HG02884 (cell line): Measurements from ENCODE around the gene HSFX4.
"Not testable (repeated sequence)": the region's sequence is repeated elsewhere in the genome, so short reads cannot be mapped to it uniquely, and the experiment has no call there.

Source experiments
- ATAC-seq: cut with Tn5 transposase; IDR thresholded peaks from one replicate; pipeline ENCODE4 v1.9.1; 2021; ENCODE audit warnings: mild to moderate bottlenecking, moderate library complexity; ENCODE audit not compliant: unreplicated experiment

Gene HSFX4

GRCh38 chrX:149929400-149929799 is at the start of gene HSFX4:
Gene HSFX4 (plus strand): TSS chrX:149929573. CDS start chrX:149929645, 72 bp downstream.
- ATAC-seq, result not testable (repeated sequence)

- ATAC-seq, result no peak
Measured at GRCh38 chrX:149881081-149881711, 48.2 kb upstream of the HSFX4 start, which contains the start of gene MAGEA8. Gene MAGEA8 (plus strand): TSS chrX:149881183. CDS start chrX:149884273, 3,090 bp downstream.

DNA sequence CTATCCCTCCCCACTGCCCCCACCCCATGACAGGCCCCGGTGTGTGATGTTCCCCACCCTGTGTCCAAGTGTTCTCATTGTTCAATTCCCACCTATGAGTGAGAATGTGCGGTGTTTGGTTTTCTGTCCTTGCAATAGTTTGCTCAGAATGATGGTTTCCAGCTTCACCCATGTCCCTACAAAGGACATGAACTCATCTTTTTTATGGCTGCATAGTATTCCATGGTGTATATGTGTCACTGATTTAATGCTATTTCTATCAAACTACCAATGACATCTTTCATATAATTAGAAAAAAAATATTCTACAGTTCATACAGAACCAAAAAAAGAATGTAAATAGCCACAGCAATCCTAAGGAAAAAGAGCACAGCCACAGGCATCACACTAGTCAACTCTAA is 38.5 kb upstream of the HSFX4 start:
- ATAC-seq, result not testable (repeated sequence)

DNA sequence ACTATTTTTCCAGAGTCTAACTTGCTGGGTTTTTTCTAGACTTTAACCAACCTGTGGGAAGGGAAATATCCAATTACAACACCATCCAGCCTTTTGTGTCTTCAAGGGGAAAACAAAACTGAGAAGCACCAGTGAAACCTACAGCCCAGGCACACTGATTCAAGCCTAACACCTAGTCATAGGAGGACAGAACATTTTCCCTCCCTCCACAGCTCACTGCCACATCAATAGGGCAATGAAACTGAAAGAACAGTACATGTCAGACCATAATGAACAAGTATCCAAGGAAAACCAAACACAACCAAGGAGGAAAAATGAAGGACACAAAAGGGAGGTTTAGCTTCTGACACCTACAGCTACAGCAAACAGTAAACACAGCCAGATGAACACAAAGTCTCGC is 30.8 kb upstream of the HSFX4 start:
- ATAC-seq, result no peak

- peak; percentile 77 for ATAC-seq
Measured at GRCh38 chrX:149903889-149904748, 25.3 kb upstream of the HSFX4 start.

DNA sequence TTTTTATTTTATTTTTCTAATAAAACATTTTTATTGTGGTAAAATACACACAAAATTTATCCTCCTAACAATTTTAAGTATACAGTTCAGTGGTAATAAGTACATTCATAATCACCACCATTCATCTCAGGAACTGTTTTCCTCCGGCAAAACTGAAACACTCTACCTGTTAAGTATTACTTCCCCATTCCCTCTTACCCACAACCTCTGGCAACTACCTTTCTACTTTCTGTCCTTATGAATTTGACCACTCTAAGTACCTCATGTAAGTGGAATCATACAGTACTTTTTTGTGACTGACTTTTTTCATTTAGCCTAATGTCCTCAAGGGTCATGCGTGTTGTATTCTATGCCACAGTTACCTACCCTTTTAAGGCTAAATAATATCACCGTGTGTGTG is 21.1 kb upstream of the HSFX4 start:
- ATAC-seq, result peak; percentile 75

DNA sequence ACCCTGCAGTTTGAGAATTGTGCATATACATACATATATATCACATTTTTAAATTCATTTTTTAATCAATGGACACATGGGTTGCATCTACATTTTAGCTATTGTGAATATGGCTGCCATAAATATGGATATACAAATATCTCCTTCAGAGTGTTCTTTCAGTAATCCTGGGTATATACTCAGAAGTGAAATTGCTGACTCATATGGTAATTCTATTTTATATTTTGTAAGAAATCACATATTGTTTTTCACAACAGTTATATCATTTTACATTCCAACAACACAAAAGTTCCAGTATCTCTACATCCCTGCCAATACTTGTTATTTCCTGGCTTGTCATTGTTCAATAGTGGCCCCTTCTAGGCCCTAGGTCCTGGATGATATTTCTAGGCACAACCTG is 20.6 kb upstream of the HSFX4 start:
- no peak for ATAC-seq

DNA sequence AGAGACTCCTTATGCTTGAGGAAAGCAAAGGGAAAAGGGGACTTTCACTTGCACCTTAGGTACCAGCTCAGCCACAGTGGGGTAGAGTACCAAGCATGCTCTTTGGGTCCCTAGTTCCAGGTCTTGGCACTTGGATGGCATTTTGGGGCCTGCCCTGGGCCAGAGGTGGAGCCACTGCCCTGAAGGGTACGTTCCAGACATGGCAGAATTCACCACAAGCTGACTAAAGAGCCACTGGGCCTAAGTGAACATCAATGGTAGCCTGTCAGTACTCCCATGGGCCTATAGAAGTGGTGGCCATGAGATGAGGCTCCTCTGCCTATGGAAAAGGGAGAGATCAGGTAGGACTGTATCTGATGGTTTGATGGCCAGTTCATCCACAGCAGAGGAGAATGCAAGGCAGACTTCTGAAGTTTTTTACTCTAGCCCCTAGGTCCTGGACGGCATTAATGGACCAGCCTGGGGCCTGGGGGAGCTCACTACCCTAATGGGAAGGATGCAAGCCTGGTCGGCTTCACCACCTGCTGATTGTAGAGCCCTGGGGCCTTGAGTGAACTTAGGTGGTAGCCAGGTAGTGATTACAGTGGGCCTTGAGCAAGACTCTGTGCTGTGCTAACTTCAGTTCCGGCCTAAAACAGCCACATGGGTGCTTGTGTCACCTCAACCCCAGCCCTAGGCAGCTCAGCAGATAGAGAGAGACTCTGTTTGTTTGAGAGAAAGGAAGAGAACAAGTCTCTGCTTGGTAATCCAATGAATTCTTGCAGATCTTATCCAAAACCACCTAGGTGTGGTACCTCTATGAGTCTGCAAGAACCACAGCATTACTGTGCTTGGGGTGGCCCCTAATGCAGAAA is 19.8 kb upstream of the HSFX4 start:
- no peak for ATAC-seq

- ATAC-seq, result no peak
Measured at GRCh38 chrX:149910178-149910695, 19.1 kb upstream of the HSFX4 start.

DNA sequence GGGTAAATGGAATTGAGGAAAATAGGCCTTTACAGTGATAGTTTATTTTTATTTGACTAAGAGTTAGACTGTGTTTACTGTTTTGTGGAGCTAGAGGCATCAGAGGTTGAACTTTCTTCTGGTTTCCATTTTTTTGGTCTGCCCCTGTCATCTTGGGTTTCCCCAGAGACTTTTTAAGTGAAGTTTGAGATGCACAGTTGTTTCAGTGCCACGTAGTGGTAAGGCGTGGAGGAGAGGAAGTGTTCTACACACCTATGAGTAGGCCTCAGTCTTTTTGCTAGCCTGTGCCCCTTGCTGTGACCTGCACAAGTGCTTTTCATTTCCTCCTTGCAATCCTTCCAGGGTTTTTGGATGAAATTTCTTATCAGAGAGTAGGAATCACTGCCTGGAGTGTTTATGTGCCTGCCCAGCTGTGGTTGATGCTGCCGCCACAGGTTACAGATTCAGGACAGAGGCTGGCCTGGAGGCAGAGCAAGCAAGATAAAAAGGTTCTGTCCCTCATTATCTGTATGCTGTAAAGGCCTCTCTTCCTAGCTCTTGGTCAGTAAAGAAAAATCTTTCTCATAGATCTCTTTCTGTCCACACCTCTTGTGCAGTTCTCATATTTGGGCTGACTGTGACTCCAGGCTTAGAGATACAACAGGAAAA is 12.5 kb upstream of the HSFX4 start:
- peak; percentile 95 for ATAC-seq

DNA sequence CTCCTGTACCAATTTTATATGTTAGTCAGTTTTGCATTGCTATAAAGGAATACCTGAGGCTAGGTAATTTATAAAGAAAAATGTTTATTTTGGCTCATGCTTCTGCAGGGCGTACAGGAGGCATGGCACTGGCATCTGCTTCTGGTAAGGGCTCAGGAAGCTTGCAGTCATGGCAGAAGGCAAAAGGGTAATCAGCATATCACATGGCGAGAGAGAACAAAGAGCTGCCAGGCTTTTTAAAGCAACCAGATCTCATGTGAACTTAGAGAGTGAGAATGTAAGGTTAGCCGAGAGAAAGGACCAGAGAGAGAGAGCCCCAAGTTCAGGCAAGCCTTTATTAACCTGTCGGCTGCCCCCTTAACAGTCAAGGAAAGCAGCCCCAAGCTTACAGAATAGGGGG is 5.5 kb upstream of the HSFX4 start:
- ATAC-seq, result not testable (repeated sequence)

DNA sequence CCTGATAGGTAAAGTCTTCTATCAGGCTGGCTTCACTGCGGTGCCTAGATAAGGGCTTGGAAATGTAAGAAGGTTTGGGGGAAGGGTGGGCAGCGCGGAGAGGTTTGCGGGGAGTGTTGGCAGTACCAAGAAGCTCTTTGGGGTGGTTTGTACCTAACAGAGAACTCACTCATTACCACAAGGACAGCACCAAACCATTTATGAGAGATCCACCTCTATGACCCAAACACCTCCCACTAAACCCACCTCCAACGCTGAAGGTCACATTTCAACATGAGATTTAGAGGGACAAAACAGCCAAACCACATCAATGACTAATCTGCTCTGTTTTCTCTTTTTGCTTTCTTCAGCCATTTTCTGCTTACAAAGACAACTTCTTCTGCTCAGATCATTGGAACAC is 4.9 kb upstream of the HSFX4 start:
- ATAC-seq, result not testable (repeated sequence)

GRCh38 chrX:149927245-149927963 is 2.0 kb upstream of the HSFX4 start:
- ATAC-seq, result peak; percentile 64

DNA sequence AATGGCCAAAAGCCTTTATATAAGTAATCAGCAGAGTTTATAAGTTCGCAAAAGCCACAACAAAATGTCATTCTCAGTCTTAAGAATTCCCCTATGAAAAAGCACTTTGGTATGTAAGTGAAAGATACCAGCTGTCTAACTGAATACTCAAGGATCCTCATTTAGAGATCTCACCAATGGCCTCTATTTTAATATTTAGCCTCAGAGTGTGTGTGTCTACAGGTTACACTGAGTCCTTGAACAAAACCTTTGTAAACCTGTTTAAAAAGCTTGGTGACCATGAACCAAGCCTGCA is 1.5 kb upstream of the HSFX4 start:
- peak; percentile 45 for ATAC-seq

GRCh38 chrX:149928635-149929034 is 738 bp upstream of the HSFX4 start:
- ATAC-seq, result not testable (repeated sequence)

DNA sequence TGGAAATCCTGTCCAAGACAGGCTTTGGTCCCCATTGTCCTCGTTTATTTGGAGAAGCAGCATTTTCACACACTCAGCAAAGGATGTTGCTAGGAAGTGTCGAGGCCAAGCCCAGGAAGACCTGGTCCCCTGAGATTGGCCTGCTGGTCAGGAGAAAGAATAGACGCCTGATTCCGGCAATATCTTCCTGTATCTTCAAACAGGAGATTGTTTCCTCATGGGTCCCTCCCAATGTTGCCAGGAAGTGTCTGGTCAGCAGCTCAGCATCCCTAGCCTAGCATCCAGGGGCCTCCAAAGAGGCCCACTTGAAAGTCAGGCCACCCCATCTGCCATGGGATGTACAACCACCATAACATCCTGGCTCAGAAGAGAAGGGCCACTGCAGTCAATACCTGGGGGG is 2.0 kb downstream of the HSFX4 start:
- ATAC-seq, result not testable (repeated sequence)

DNA sequence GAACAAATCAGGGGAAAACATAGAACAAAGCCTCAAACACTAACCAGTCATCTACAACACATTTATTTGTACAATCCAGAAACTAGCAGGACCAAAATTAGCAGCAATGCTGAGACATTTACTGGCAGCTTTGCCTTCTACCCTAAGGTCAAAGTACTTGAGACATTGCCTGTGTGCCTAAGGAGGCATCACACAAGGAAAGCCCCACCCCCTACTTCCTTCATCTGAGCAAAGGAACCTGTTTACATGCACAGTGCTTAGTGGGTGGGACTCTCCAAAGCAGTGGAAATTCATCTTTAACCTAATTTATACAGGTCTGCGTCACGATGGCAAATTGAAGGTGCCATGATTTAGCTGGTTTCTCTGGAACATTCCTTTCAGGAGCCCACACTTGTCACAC is 2.8 kb downstream of the HSFX4 start:
- not testable (repeated sequence) for ATAC-seq

DNA sequence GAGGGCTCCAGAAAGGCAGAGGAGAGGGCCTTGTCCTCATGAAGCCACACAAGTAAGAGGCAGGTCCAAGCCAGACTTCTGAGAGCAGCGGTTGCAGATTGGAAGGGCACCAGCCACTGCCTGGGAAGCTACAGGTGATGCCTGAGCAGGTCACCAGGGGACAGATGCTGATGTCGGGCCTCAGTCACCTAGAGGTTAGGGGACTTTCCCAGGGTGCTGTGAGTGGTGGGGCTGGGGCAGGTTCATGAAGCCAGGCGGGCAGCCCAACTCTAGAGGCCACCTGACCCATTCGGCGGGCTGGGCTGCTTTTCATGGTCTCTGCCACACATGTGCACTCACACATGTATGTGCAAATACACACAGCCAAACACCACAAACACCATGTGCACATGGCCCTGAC is 3.6 kb downstream of the HSFX4 start:
- ATAC-seq, result not testable (repeated sequence)

GRCh38 chrX:149933547-149933946 is 4.2 kb downstream of the HSFX4 start:
- not testable (repeated sequence) for ATAC-seq

- ATAC-seq, result not testable (repeated sequence)
Measured at GRCh38 chrX:149937328-149937727, 8.0 kb downstream of the HSFX4 start.
